Trophoblast cell (in vitro differentiated cells and primary cell): Measurements from ENCODE around the gene NAIF1.

ENCODE experiments used
- DNase-seq, 2 donors: peaks; one replicate each; pipeline ENCODE4 v3.0.0-alpha.2; 2016
- H2AFZ ChIP-seq: 2 replicates; pipeline ENCODE4 v1.6.1; 2013; ENCODE audit warnings: low read length, moderate library complexity, mild to moderate bottlenecking; ENCODE audit not compliant: insufficient read depth, poor library complexity
- H2AK5ac ChIP-seq: 2 replicates; pipeline ENCODE4 v1.6.1; 2013; ENCODE audit warnings: mild to moderate bottlenecking, low read length
- H2BK120ac ChIP-seq: 2 replicates; pipeline ENCODE4 v1.6.1; 2013; ENCODE audit warnings: low read length, mild to moderate bottlenecking, moderate library complexity; ENCODE audit not compliant: insufficient read depth, poor library complexity
- H2BK12ac ChIP-seq: 2 replicates; pipeline ENCODE4 v1.6.1; 2013; ENCODE audit warnings: mild to moderate bottlenecking, low read length, moderate library complexity
- H2BK5ac ChIP-seq: 2 replicates; pipeline ENCODE4 v1.6.1; 2013; ENCODE audit warnings: low read length, low read depth, moderate library complexity, mild to moderate bottlenecking; ENCODE audit not compliant: poor library complexity
- H3K14ac ChIP-seq: 2 replicates; pipeline ENCODE4 v1.6.1; 2013; ENCODE audit warnings: mild to moderate bottlenecking, low read length
- H3K18ac ChIP-seq: 2 replicates; pipeline ENCODE4 v1.6.1; 2013; ENCODE audit warnings: mild to moderate bottlenecking, low read length
- H3K23ac ChIP-seq: 2 replicates; pipeline ENCODE4 v1.6.1; 2013; ENCODE audit warnings: low read length
- H3K27ac ChIP-seq: 2 replicates; pipeline ENCODE4 v1.5.1; 2013; ENCODE audit warnings: low read depth, mild to moderate bottlenecking, inconsistent platforms, low read length, moderate library complexity
- H3K27me3 ChIP-seq: 2 replicates; pipeline ENCODE4 v1.6.1; 2013; ENCODE audit warnings: inconsistent platforms, mild to moderate bottlenecking, low read length, moderate library complexity; ENCODE audit not compliant: insufficient read depth
- H3K36me3 ChIP-seq, 2 experiments: 1 replicate in 1 of 2; 2 replicates in 1 of 2; pipeline ENCODE4 v1.6.1; 2013; ENCODE audit warnings: low read length in 2 of 2, mild to moderate bottlenecking in 2 of 2, moderate library complexity in 1 of 2; ENCODE audit not compliant: insufficient read depth in 2 of 2, control insufficient read depth in 1 of 2
- H3K4ac ChIP-seq: 2 replicates; pipeline ENCODE4 v1.6.1; 2013; ENCODE audit warnings: low read depth, mild to moderate bottlenecking, low read length, moderate library complexity
- H3K4me1 ChIP-seq, 2 experiments: 1 replicate in 1 of 2; 2 replicates in 1 of 2; pipeline ENCODE4 v1.6.1; 2013; ENCODE audit warnings: low read length in 2 of 2, mild to moderate bottlenecking in 2 of 2, moderate library complexity in 1 of 2; ENCODE audit not compliant: insufficient read depth in 2 of 2, control insufficient read depth in 1 of 2
- H3K4me2 ChIP-seq: 2 replicates; pipeline ENCODE4 v1.6.1; 2013; ENCODE audit warnings: inconsistent platforms, mild to moderate bottlenecking, low read length, moderate library complexity
- H3K4me3 ChIP-seq: 2 replicates; pipeline ENCODE4 v1.5.1; 2013; ENCODE audit warnings: mild to moderate bottlenecking, low read depth, low read length, inconsistent platforms
- H3K79me1 ChIP-seq: one replicate; pipeline ENCODE4 v1.6.1; 2013; ENCODE audit warnings: low read length
- H3K79me2 ChIP-seq: 2 replicates; pipeline ENCODE4 v1.6.1; 2013; ENCODE audit warnings: low read length, mild to moderate bottlenecking; ENCODE audit not compliant: control insufficient read depth, insufficient read depth, poor library complexity
- H3K9ac ChIP-seq: 2 replicates; pipeline ENCODE4 v1.6.1; 2013; ENCODE audit warnings: mild to moderate bottlenecking, low read length
- H3K9me3 ChIP-seq: 2 replicates; pipeline ENCODE4 v1.6.1; 2013; ENCODE audit warnings: low read depth, mild to moderate bottlenecking, control low read depth, inconsistent platforms, low read length; ENCODE audit not compliant: insufficient read depth
- H4K12ac ChIP-seq: 2 replicates; pipeline ENCODE4 v1.6.1; 2013; ENCODE audit warnings: low read depth, mild to moderate bottlenecking, low read length, moderate library complexity
- H4K8ac ChIP-seq: 2 replicates; pipeline ENCODE4 v1.6.1; 2013; ENCODE audit warnings: low read depth, mild to moderate bottlenecking, low read length, moderate library complexity
- H4K91ac ChIP-seq: one replicate; pipeline ENCODE4 v1.6.1; 2013; ENCODE audit warnings: low read depth, mild to moderate bottlenecking, low read length, moderate library complexity
- WGBS: extraction: QIAGEN DNeasy Blood & Tissue Kit; methylation state at CpG from one replicate; pipeline ENCODE4 v1.1.7; 2013; ENCODE audit warnings: missing lambda C conversion rate; ENCODE audit not compliant: insufficient read length, insufficient coverage; ENCODE audit errors: extremely low coverage; 5-methylcytosine and 5-hydroxymethylcytosine counted together

NAIF1 gene

GRCh38 chr9:128062279-128062678 lies 4.8 kb downstream of the NAIF1 start:
- H2BK120ac ChIP-seq = no peak overlapping the region
- H4K91ac ChIP-seq = no peak overlapping the region
- no peak overlapping the region for H3K18ac ChIP-seq
- no peaks in the 10 kb centered on the region for H3K27me3 ChIP-seq
- no peaks in the 10 kb centered on the region for H3K9me3 ChIP-seq
- no peak overlapping the region for H3K14ac ChIP-seq
- no peak overlapping the region for H2AFZ ChIP-seq
- H3K79me2 ChIP-seq = no peaks in the 10 kb centered on the region
- H3K4me1 ChIP-seq = peaks cover 9 to 10% of the 10 kb centered on the region in 2 experiments
- H2AK5ac ChIP-seq = no peak overlapping the region
- no CpG with 5 or more reads among the region's 6 CpGs for WGBS
- no peak overlapping the region for H4K8ac ChIP-seq
- peaks cover 11 to 20% of the 10 kb centered on the region in 2 experiments for H3K36me3 ChIP-seq
- H3K4me3 ChIP-seq = no peak overlapping the region
- no peak overlapping the region for H3K9ac ChIP-seq
- H4K12ac ChIP-seq = no peak overlapping the region
- H3K79me1 ChIP-seq = peaks cover 6% of the 10 kb centered on the region
- no peak for DNase-seq
- H3K23ac ChIP-seq = no peak overlapping the region
- H3K4ac ChIP-seq = no peak overlapping the region
- no peak overlapping the region for H2BK12ac ChIP-seq
- no peak overlapping the region for H2BK5ac ChIP-seq
- no peak overlapping the region for H3K4me2 ChIP-seq
- H3K27ac ChIP-seq = no peak overlapping the region

GRCh38 chr9:128061275-128061960 lies 5.7 kb downstream of the NAIF1 start:
- H3K79me1 ChIP-seq = peaks cover 3% of the 10 kb centered on the region
- no peak overlapping the region for H2AK5ac ChIP-seq
- no peak overlapping the region for H2AFZ ChIP-seq
- no peaks in the 10 kb centered on the region for H3K79me2 ChIP-seq
- H2BK12ac ChIP-seq = no peak overlapping the region
- H3K27me3 ChIP-seq = no peaks in the 10 kb centered on the region
- H3K4me1 ChIP-seq = peaks cover 4 to 5% of the 10 kb centered on the region in 2 experiments
- H3K4ac ChIP-seq = no peak overlapping the region
- no peak overlapping the region for H3K4me2 ChIP-seq
- H3K14ac ChIP-seq = no peak overlapping the region
- no peak overlapping the region for H4K12ac ChIP-seq
- H3K27ac ChIP-seq = no peak overlapping the region
- H3K9me3 ChIP-seq = no peaks in the 10 kb centered on the region
- H2BK120ac ChIP-seq = no peak overlapping the region
- H3K23ac ChIP-seq = no peak overlapping the region
- no peak overlapping the region for H2BK5ac ChIP-seq
- WGBS = no CpG with 5 or more reads among the region's 13 CpGs
- no peak overlapping the region for H4K8ac ChIP-seq
- H4K91ac ChIP-seq = no peak overlapping the region
- DNase-seq = no peak
- no peak overlapping the region for H3K9ac ChIP-seq
- H3K36me3 ChIP-seq = peaks cover 11 to 20% of the 10 kb centered on the region in 2 experiments
- peak overlapping the region; percentile 27 for H3K4me3 ChIP-seq
- H3K18ac ChIP-seq = no peak overlapping the region

DNA sequence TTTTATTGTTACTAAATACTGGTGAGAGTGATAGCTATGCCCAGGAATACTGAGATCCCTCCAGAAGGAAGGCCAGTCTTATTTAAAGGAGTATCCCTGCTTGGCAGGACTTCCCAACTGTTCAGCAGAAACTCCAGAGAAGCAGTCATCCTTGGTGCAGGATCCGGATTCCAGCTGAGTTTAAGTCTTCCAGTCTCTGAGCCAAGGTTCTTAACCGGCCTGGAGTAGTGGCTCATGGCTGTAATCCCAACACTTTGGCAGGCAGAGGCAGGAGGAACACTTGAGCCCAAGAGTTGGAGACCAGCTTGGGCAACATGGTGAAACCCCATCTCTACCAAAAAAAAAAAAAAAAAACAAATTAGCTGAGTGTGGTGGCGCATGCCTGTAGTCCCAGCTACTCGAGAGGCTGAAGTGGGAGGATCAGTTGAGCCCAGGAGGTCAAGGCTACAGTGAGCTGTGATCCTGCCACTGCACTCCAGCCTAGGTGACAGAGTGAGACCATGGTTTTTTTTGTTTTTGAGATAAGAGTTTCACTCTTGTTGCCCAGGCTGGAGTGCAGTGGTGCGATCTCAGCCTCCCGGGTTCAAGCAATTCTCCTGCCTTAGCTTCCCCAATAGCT lies 7.6 kb downstream of the NAIF1 start:
- H2BK120ac ChIP-seq = no peak overlapping the region
- H3K4me3 ChIP-seq = no peak overlapping the region
- no peaks in the 10 kb centered on the region for H3K9me3 ChIP-seq
- H3K79me2 ChIP-seq = no peaks in the 10 kb centered on the region
- H3K9ac ChIP-seq = no peak overlapping the region
- no peak overlapping the region for H2AFZ ChIP-seq
- H2AK5ac ChIP-seq = no peak overlapping the region
- no peaks in the 10 kb centered on the region for H3K27me3 ChIP-seq
- no peak overlapping the region for H2BK5ac ChIP-seq
- peaks cover 11 to 20% of the 10 kb centered on the region in 2 experiments for H3K36me3 ChIP-seq
- no peak overlapping the region for H3K4me2 ChIP-seq
- no peak overlapping the region for H3K14ac ChIP-seq
- H3K23ac ChIP-seq = no peak overlapping the region
- no peak overlapping the region for H3K4ac ChIP-seq
- no peak overlapping the region for H4K12ac ChIP-seq
- H4K8ac ChIP-seq = no peak overlapping the region
- H3K79me1 ChIP-seq = peaks cover 9% of the 10 kb centered on the region
- DNase-seq = no peak
- no peak overlapping the region for H3K27ac ChIP-seq
- H4K91ac ChIP-seq = no peak overlapping the region
- H3K18ac ChIP-seq = no peak overlapping the region
- no CpG with 5 or more reads among the region's 6 CpGs for WGBS
- H2BK12ac ChIP-seq = no peak overlapping the region
- peaks cover 0 to 3% of the 10 kb centered on the region in 2 experiments for H3K4me1 ChIP-seq

DNA sequence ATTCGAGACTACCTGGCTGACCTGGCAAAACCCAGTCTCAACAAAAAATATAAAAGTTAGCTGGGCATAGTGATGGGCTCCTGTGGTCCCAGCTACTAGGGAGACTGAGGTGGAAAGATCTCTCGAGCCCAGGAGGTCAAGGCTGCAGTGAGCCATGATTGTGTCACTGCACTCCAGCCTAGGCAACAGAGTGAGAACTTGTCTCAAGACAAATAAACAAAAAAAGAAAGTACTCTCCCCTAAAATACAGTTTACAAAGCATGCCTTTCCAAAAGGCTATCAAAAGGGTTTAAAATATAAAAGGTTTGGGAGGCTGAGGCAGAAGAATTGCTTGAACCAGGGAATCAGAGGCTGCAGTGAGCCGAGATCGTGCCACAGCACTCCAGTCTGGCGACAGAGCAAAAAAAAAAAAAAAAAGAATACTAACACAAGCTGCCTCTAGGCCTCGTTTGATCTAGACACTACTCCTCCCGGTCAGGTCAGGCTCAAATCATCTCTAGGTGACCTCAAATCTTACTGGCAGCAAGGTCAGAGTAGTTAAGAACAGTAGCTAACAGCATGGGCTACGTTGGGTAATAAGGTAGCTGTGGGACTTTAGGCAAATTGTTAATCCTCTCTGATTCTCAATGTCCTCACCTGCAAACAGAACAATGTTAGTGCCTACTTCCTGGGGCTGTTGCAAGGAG lies 9.3 kb downstream of the NAIF1 start:
- Histone ChIP-seq H3K36me3 (peaks cover 5 to 11% of the 10 kb centered on the region in 2 experiments), H3K4me1 (peaks cover 0 to 3% of the 10 kb centered on the region in 2 experiments), H4K8ac (no peak overlapping the region), H4K91ac (no peak overlapping the region), H2BK12ac (no peak overlapping the region), H3K9ac (no peak overlapping the region), H3K4ac (no peak overlapping the region), H3K23ac (no peak overlapping the region), H3K27ac (no peak overlapping the region), H2BK5ac (no peak overlapping the region), H3K14ac (no peak overlapping the region), H3K18ac (no peak overlapping the region), H3K4me2 (no peak overlapping the region), H3K4me3 (no peak overlapping the region), H3K79me2 (no peaks in the 10 kb centered on the region), H3K9me3 (no peaks in the 10 kb centered on the region), H4K12ac (no peak overlapping the region), H3K27me3 (no peaks in the 10 kb centered on the region), H2AFZ (no peak overlapping the region), H2AK5ac (no peak overlapping the region), H2BK120ac (no peak overlapping the region), H3K79me1 (peaks cover 9% of the 10 kb centered on the region)
- WGBS = no CpG with 5 or more reads among the region's 8 CpGs
- DNase-seq = no peak
